OCI-LY1 (cell line): ENCODE measurements around the gene PDGFD.

Source experiments
- H2AFZ ChIP-seq: fragments of 200-600 bp; sonication (generic), shearing (Covaris generic); 2 replicates; pipeline ENCODE4 v1.6.0; 2014; ENCODE audit warnings: antibody characterized with exemption, mild to moderate bottlenecking, low read length
- H3F3A ChIP-seq: fragments of 200-600 bp; sonication (generic), shearing (Covaris generic); 2 replicates; pipeline ENCODE4 v1.6.0; 2014; ENCODE audit warnings: mild to moderate bottlenecking, antibody characterized with exemption, low read length, moderate library complexity; ENCODE audit not compliant: insufficient read depth
- H3K27ac ChIP-seq: fragments of 200-600 bp; sonication (generic); 2 replicates; pipeline ENCODE4 v1.5.1; 2014; ENCODE audit warnings: low read length, mixed run types, mild to moderate bottlenecking, low read depth; ENCODE audit not compliant: poor library complexity, severe bottlenecking
- H3K27me3 ChIP-seq: fragments of 200-600 bp; sonication (generic); 2 replicates; pipeline ENCODE4 v1.6.0; 2014; ENCODE audit warnings: antibody characterized with exemption, mild to moderate bottlenecking, low read length, moderate library complexity; ENCODE audit not compliant: insufficient read depth
- H3K36me3 ChIP-seq: fragments of 200-600 bp; sonication (generic); 2 replicates; pipeline ENCODE4 v1.6.1; 2014; ENCODE audit warnings: mild to moderate bottlenecking, antibody characterized with exemption, low read length, moderate library complexity, mixed read lengths; ENCODE audit not compliant: insufficient read depth
- H3K4me1 ChIP-seq: fragments of 200-600 bp; sonication (generic); 2 replicates; pipeline ENCODE4 v1.5.1; 2014; ENCODE audit warnings: mild to moderate bottlenecking, low read length, moderate library complexity; ENCODE audit not compliant: insufficient read depth, severe bottlenecking
- H3K4me2 ChIP-seq: fragments of 200-600 bp; sonication (generic), shearing (Covaris generic); 2 replicates; pipeline ENCODE4 v1.6.1; 2014; ENCODE audit warnings: low read length
- H3K4me3 ChIP-seq: fragments of 200-600 bp; sonication (generic); 2 replicates; pipeline ENCODE4 v1.5.1; 2014; ENCODE audit warnings: low read length, low read depth, mild to moderate bottlenecking, mixed read lengths; ENCODE audit not compliant: poor library complexity, severe bottlenecking
- H3K79me2 ChIP-seq: fragments of 200-600 bp; shearing (Covaris generic); 2 replicates; pipeline ENCODE4 v1.6.1; 2016; ENCODE audit warnings: mixed run types, low read length, mixed read lengths; ENCODE audit not compliant: insufficient read depth
- H3K9ac ChIP-seq: fragments of 200-600 bp; sonication (generic), shearing (Covaris generic); 2 replicates; pipeline ENCODE4 v1.6.1; 2014; ENCODE audit warnings: mild to moderate bottlenecking, low read length, mixed read lengths
- H3K9me2 ChIP-seq: fragments of 200-600 bp; sonication (generic), shearing (Covaris generic); 2 replicates; pipeline ENCODE4 v1.6.1; 2014; ENCODE audit warnings: low read depth, mild to moderate bottlenecking, low read length, mixed read lengths
- H3K9me3 ChIP-seq: fragments of 200-600 bp; shearing (Covaris generic); 2 replicates; pipeline ENCODE4 v1.6.1; 2014; ENCODE audit warnings: low read length, mixed read lengths
- H4K20me1 ChIP-seq: fragments of 200-600 bp; sonication (generic), shearing (Covaris generic); 2 replicates; pipeline ENCODE4 v1.6.0; 2016; ENCODE audit warnings: mild to moderate bottlenecking, low read length; ENCODE audit not compliant: insufficient read depth
- CTCF ChIP-seq: fragments of 200-600 bp; sonication (generic), shearing (Covaris generic); IDR thresholded peaks from 2 replicates; pipeline ENCODE4 v1.5.1; 2017; ENCODE audit warnings: mild to moderate bottlenecking, antibody characterized with exemption, low read length, moderate library complexity, mixed read lengths
- EZH2 ChIP-seq: fragments of 200-600 bp; sonication (generic), shearing (Covaris generic); IDR thresholded peaks from 2 replicates; pipeline ENCODE4 v1.8.0; 2017; ENCODE audit warnings: borderline replicate concordance, mixed run types, mild to moderate bottlenecking, antibody characterized with exemption, low read length, moderate library complexity, mixed read lengths

The PDGFD gene

GRCh38 chr11:104060004-104060794 lies 103.7 kb downstream of the PDGFD start:
- Histone ChIP-seq H3K36me3 (no peaks in the 10 kb centered on the region), H3K4me2 (no peak overlapping the region), H4K20me1 (no peaks in the 10 kb centered on the region), H3K9ac (no peak overlapping the region), H2AFZ (no peak overlapping the region), H3K79me2 (no peaks in the 10 kb centered on the region), H3K9me3 (peaks cover 5% of the 10 kb centered on the region), H3K4me3 (no peak overlapping the region), H3K9me2 (no peaks in the 10 kb centered on the region), H3K27ac (no peak overlapping the region), H3K27me3 (no peaks in the 10 kb centered on the region), H3K4me1 (peaks cover 18% of the 10 kb centered on the region), H3F3A (no peaks in the 10 kb centered on the region)
- TF ChIP-seq CTCF = no peak
- no peak for TF ChIP-seq EZH2

GRCh38 chr11:104058680-104059079 lies 105.3 kb downstream of the PDGFD start:
- TF ChIP-seq CTCF (no peak), EZH2 (no peak)
- H3K79me2 ChIP-seq = no peaks in the 10 kb centered on the region
- H2AFZ ChIP-seq = no peak overlapping the region
- H3K4me3 ChIP-seq = no peak overlapping the region
- no peaks in the 10 kb centered on the region for H3K9me2 ChIP-seq
- H3K4me2 ChIP-seq = no peak overlapping the region
- H3K4me1 ChIP-seq = peaks cover 18% of the 10 kb centered on the region
- H3K36me3 ChIP-seq = no peaks in the 10 kb centered on the region
- H3K9ac ChIP-seq = no peak overlapping the region
- H3F3A ChIP-seq = no peaks in the 10 kb centered on the region
- H3K27me3 ChIP-seq = no peaks in the 10 kb centered on the region
- H4K20me1 ChIP-seq = no peaks in the 10 kb centered on the region
- no peaks in the 10 kb centered on the region for H3K9me3 ChIP-seq
- H3K27ac ChIP-seq = no peak overlapping the region

GRCh38 chr11:104057908-104058307 lies 106.0 kb downstream of the PDGFD start:
- no peaks in the 10 kb centered on the region for H4K20me1 ChIP-seq
- H3K4me1 ChIP-seq = peaks cover 18% of the 10 kb centered on the region
- no peaks in the 10 kb centered on the region for H3K9me3 ChIP-seq
- H3K9me2 ChIP-seq = no peaks in the 10 kb centered on the region
- no peaks in the 10 kb centered on the region for H3K79me2 ChIP-seq
- no peaks in the 10 kb centered on the region for H3K27me3 ChIP-seq
- no peaks in the 10 kb centered on the region for H3F3A ChIP-seq
- no peak overlapping the region for H2AFZ ChIP-seq
- H3K4me3 ChIP-seq = no peak overlapping the region
- H3K9ac ChIP-seq = no peak overlapping the region
- no peak overlapping the region for H3K27ac ChIP-seq
- TF ChIP-seq EZH2 (no peak), CTCF (no peak)
- no peaks in the 10 kb centered on the region for H3K36me3 ChIP-seq
- no peak overlapping the region for H3K4me2 ChIP-seq
